ENCODE results near the gene CDKAL1. TPM values are rescaled to one million over a fixed set of nuclear protein-coding genes. Genes with fewer than 3 reads are reported as not detected.

Gene CDKAL1
- total and polyA plus RNA-seq, 9 of the 15 experiments (the other 6 are each of a cell fraction or from before 2014, with no cell fraction given): 11.2 to 36.3 (median 20.1) TPM

- FAIRE-seq (no peak), ATAC-seq (no peak), DNase-seq (ENCODE audit: extremely low read depth in 1 of 4, low spot score in 3 of 4) (no peak)
- Histone ChIP-seq H3K9me1 (ENCODE audit: control insufficient read depth, insufficient read depth, low read length) (no peaks in the 10 kb centered on the region), H3K4me3 (no peak overlapping the region), H4K20me1 (replicated peaks; ENCODE audit: control insufficient read depth, insufficient read depth, low read length) (no peaks in the 10 kb centered on the region), H2AFZ (ENCODE audit: low read depth, low read length) (no peak overlapping the region), H3K4me1 (replicated peaks in 1 of 2; ENCODE audit: control insufficient read depth in 2 of 2, insufficient read depth in 2 of 2, low read length in 2 of 2) (no peaks in the 10 kb centered on the region; a peak in 1 of 5 replicates), H3K9me3 (replicated peaks; ENCODE audit: control insufficient read depth, insufficient read depth, low read depth, low read length) (no peaks in the 10 kb centered on the region), H3K79me2 (ENCODE audit: control insufficient read depth, insufficient read depth, low read length) (no peaks in the 10 kb centered on the region), H3K27ac (ENCODE audit: extremely low read depth, low read depth, low read length) (no peak overlapping the region), H3K27me3 (ENCODE audit: control insufficient read depth in 2 of 2, insufficient read depth in 2 of 2, low read length in 2 of 2) (no peaks in the 10 kb centered on the region), H3K4me2 (ENCODE audit: insufficient read depth, low read length) (no peak overlapping the region), H3K36me3 (ENCODE audit: control insufficient read depth, insufficient read depth, low read length) (no peaks in the 10 kb centered on the region; the same call in 2 of the 3 replicates), H3K9ac (ENCODE audit: insufficient read depth in 1 of 2, low read depth in 2 of 2, low read length in 2 of 2) (no peak overlapping the region)
- no peak for TF ChIP-seq TOE1 (IDR thresholded peaks at IDR 0.05; ENCODE audit: borderline replicate concordance)
- no peak for TF ChIP-seq TOE1 (CRISPR knock-in tag; IDR thresholded peaks at IDR 0.05; ENCODE audit: borderline replicate concordance, low read depth)
- POLR2A ChIA-PET: no interaction called here
- CTCF ChIA-PET (ENCODE audit: low intra/inter-chr PET ratio): no interaction called here
- in situ Hi-C loops (cut with MboI) (no loop called here), intact Hi-C loops (cut with micrococcal nuclease) (no loop called here)
- 97% methylated on average over 5 of the region's 5 CpGs for WGBS (ENCODE audit: insufficient coverage, low coverage, missing lambda C conversion rate)
- BruUV-seq (replicated peaks): no TSS peak
Measured at GRCh38 chr6:20882014-20882413, 347.8 kb downstream of the CDKAL1 start.

- TF ChIP-seq ZNF551 (CRISPR knock-in tag; IDR thresholded peaks at IDR 0.05): no peak
- TF ChIP-seq ZNF274 (IDR thresholded peaks at IDR 0.05; ENCODE audit: borderline replicate concordance, low read depth, low read length): peak; percentile 48; the same call in 1 of the 2 replicates
- Histone ChIP-seq H3K9me3 (replicated peaks; ENCODE audit: control insufficient read depth, insufficient read depth, low read depth, low read length) (no peaks in the 10 kb centered on the region), H3K9me1 (ENCODE audit: control insufficient read depth, insufficient read depth, low read length) (no peaks in the 10 kb centered on the region), H3K27me3 (ENCODE audit: control insufficient read depth in 2 of 2, insufficient read depth in 2 of 2, low read length in 2 of 2) (no peaks in the 10 kb centered on the region), H3K27ac (ENCODE audit: extremely low read depth, low read depth, low read length) (no peak overlapping the region), H4K20me1 (replicated peaks; ENCODE audit: control insufficient read depth, insufficient read depth, low read length) (no peaks in the 10 kb centered on the region), H3K79me2 (ENCODE audit: control insufficient read depth, insufficient read depth, low read length) (no peaks in the 10 kb centered on the region), H3K36me3 (ENCODE audit: control insufficient read depth, insufficient read depth, low read length) (no peaks in the 10 kb centered on the region; the same call in 2 of the 3 replicates), H3K9ac (ENCODE audit: insufficient read depth in 1 of 2, low read depth in 2 of 2, low read length in 2 of 2) (no peak overlapping the region), H3K4me3 (no peak overlapping the region), H2AFZ (ENCODE audit: low read depth, low read length) (no peak overlapping the region), H3K4me1 (replicated peaks in 1 of 2; ENCODE audit: control insufficient read depth in 2 of 2, insufficient read depth in 2 of 2, low read length in 2 of 2) (no peaks in the 10 kb centered on the region), H3K4me2 (ENCODE audit: insufficient read depth, low read length) (no peak overlapping the region)
- POLR2A ChIA-PET: no interaction called here
- ATAC-seq (no peak), DNase-seq (ENCODE audit: extremely low read depth in 1 of 4, low spot score in 3 of 4) (no peak), FAIRE-seq (no peak)
- in situ Hi-C loops (cut with MboI): no loop called here
- WGBS (ENCODE audit: insufficient coverage, low coverage, missing lambda C conversion rate): 75% methylated on average over 2 of the region's 2 CpGs
- intact Hi-C loops (cut with micrococcal nuclease): no loop called here
- no TSS peak for BruUV-seq (replicated peaks)
- CTCF ChIA-PET (ENCODE audit: low intra/inter-chr PET ratio): no interaction called here
Measured at GRCh38 chr6:20885076-20885475, 350.8 kb downstream of the CDKAL1 start.

Measured in K562 (cell line).